ENCODE data around the gene FAM117B. TPM values are rescaled to one million over a fixed set of nuclear protein-coding genes. Genes with fewer than 3 reads are reported as not detected.

Gene FAM117B
- total and polyA plus RNA-seq, 2 of the 8 experiments (the other 6 are each of a cell fraction or from before 2014, with no cell fraction given): 3.9 to 22.6 TPM

- no peak overlapping the region for H4K5ac ChIP-seq (ENCODE audit: insufficient read length, low read depth, low read length)
- H3K14ac ChIP-seq (ENCODE audit: insufficient read length): no peak overlapping the region
- H2BK5ac ChIP-seq (ENCODE audit: low read depth, low read length): no peak overlapping the region
- no peak overlapping the region for H4K91ac ChIP-seq (replicated peaks; ENCODE audit: insufficient read length, low read length)
- H3K79me2 ChIP-seq (ENCODE audit: control insufficient read depth in 1 of 2, insufficient read depth in 2 of 2, low read length in 2 of 2): peaks cover 5 to 28% of the 10 kb centered on the region in 2 experiments
- ChIA-PET CTCF (ENCODE audit: partially characterized antibody) (interaction anchor here (0.6 kb wide), 1 partner anchor 60 kb away, joined by 3 read pairs; no protein-coding TSS in a partner anchor), POLR2A (ENCODE audit: partially characterized antibody) (no interaction called here)
- no peak overlapping the region for H2BK12ac ChIP-seq (ENCODE audit: low read depth, low read length)
- no peak overlapping the region for H3K4me2 ChIP-seq (ENCODE audit: insufficient read depth in 1 of 2, low read depth in 2 of 2, low read length in 2 of 2)
- H3K4ac ChIP-seq (replicated peaks; ENCODE audit: insufficient read length, low read depth, low read length): no peak overlapping the region
- 89% methylated on average over 3 of the region's 3 CpGs; no CpG with 5 or more reads in 1 of the 2 experiments for WGBS, 2 experiments (ENCODE audit: extremely low coverage in 1 of 2, insufficient coverage in 1 of 2, insufficient read length in 1 of 2, insufficient replicate concordance in 2 of 2, low coverage in 1 of 2, low lambda C conversion rate in 2 of 2, missing lambda C conversion rate in 1 of 2)
- H3K36me3 ChIP-seq (ENCODE audit: control insufficient read depth in 2 of 4, insufficient read depth in 4 of 4, low read length in 3 of 4): no peaks in the 10 kb centered on the region; a peak in 1 of 8 replicates
- no peaks in the 10 kb centered on the region for H3K9me3 ChIP-seq (ENCODE audit: insufficient read depth in 2 of 2, low read depth in 1 of 2, low read length in 1 of 2)
- no peak overlapping the region for H2BK120ac ChIP-seq (replicated peaks; ENCODE audit: low read depth, low read length)
- H3K4me1 ChIP-seq (replicated peaks in 1 of 4; ENCODE audit: control insufficient read depth in 3 of 4, insufficient read depth in 4 of 4, low read length in 3 of 4): no peaks in the 10 kb centered on the region
- no peaks in the 10 kb centered on the region for H3K23me2 ChIP-seq (ENCODE audit: low read depth, low read length)
- no peak overlapping the region for H2AK5ac ChIP-seq (ENCODE audit: low read depth, low read length)
- no peak for DNase-seq (ENCODE audit: low read depth in 1 of 2, low spot score in 2 of 2)
- H3K79me1 ChIP-seq (ENCODE audit: low read depth, low read length): no peaks in the 10 kb centered on the region; the same call in 1 of the 2 replicates
- no peak overlapping the region for H2BK15ac ChIP-seq (ENCODE audit: low read length)
- no peak overlapping the region for H3K18ac ChIP-seq (ENCODE audit: extremely low read depth, low read length)
- H4K20me1 ChIP-seq (replicated peaks in 1 of 2; ENCODE audit: control insufficient read depth in 1 of 2, insufficient read depth in 2 of 2, low read length in 2 of 2): no peaks in the 10 kb centered on the region
- no peaks in the 10 kb centered on the region for H3K27me3 ChIP-seq (replicated peaks in 1 of 4; ENCODE audit: control insufficient read depth in 3 of 4, extremely low read depth in 1 of 4, insufficient read depth in 3 of 4, low read length in 3 of 4)
- FAIRE-seq: no peak
- no peak overlapping the region for H3K56ac ChIP-seq (replicated peaks; ENCODE audit: insufficient read length, low read depth, low read length)
- no peak overlapping the region for H4K8ac ChIP-seq (ENCODE audit: extremely low read depth, insufficient read depth, low read length)
- H3K4me3 ChIP-seq (ENCODE audit: extremely low read depth in 1 of 4, insufficient read depth in 2 of 4, low read depth in 3 of 4, low read length in 4 of 4): no peak overlapping the region
- no peak overlapping the region for H3K9ac ChIP-seq (replicated peaks in 1 of 4; ENCODE audit: extremely low read depth in 1 of 4, low read depth in 3 of 4, low read length in 3 of 4)
- H2AFZ ChIP-seq (ENCODE audit: low read length): no peak overlapping the region
- no peak overlapping the region for H3K23ac ChIP-seq (ENCODE audit: insufficient read length)
- H3K27ac ChIP-seq (ENCODE audit: low read depth, low read length): no peak overlapping the region
- no peak overlapping the region for H2BK20ac ChIP-seq (ENCODE audit: low read length)
- TF ChIP-seq NANOG (IDR thresholded peaks at IDR 0.05; ENCODE audit: insufficient read depth, low read depth, low read length, poor library complexity, severe bottlenecking) (no peak), SIN3A (conservative IDR thresholded peaks at IDR 0.05 in 1 of 2, IDR thresholded peaks at IDR 0.05 in 1 of 2; ENCODE audit: low read depth in 1 of 2, low read length in 2 of 2) (no peak), POLR2AphosphoS5 (IDR thresholded peaks at IDR 0.05; ENCODE audit: low read depth, low read length) (no peak), BCL11A (IDR thresholded peaks at IDR 0.05; ENCODE audit: low read depth in 2 of 2, low read length in 2 of 2) (no peak), SRF (IDR thresholded peaks at IDR 0.05; ENCODE audit: low read depth, low read length) (no peak), EP300 (IDR thresholded peaks at IDR 0.05; ENCODE audit: borderline replicate concordance in 1 of 2, low read depth in 2 of 2, low read length in 2 of 2) (no peak), JUN (IDR thresholded peaks at IDR 0.05; ENCODE audit: low read depth, low read length) (no peak), POLR2A (IDR thresholded peaks at IDR 0.05; ENCODE audit: control extremely low read depth in 1 of 2, low read depth in 2 of 2, low read length in 2 of 2) (no peak)
- TF ChIP-seq, protein P1, sequence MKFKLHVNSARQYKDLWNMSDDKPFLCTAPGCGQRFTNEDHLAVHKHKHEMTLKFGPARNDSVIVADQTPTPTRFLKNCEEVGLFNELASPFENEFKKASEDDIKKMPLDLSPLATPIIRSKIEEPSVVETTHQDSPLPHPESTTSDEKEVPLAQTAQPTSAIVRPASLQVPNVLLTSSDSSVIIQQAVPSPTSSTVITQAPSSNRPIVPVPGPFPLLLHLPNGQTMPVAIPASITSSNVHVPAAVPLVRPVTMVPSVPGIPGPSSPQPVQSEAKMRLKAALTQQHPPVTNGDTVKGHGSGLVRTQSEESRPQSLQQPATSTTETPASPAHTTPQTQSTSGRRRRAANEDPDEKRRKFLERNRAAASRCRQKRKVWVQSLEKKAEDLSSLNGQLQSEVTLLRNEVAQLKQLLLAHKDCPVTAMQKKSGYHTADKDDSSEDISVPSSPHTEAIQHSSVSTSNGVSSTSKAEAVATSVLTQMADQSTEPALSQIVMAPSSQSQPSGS (IDR thresholded peaks at IDR 0.05; ENCODE audit: low read length): no peak
- TF ChIP-seq, protein P2, sequence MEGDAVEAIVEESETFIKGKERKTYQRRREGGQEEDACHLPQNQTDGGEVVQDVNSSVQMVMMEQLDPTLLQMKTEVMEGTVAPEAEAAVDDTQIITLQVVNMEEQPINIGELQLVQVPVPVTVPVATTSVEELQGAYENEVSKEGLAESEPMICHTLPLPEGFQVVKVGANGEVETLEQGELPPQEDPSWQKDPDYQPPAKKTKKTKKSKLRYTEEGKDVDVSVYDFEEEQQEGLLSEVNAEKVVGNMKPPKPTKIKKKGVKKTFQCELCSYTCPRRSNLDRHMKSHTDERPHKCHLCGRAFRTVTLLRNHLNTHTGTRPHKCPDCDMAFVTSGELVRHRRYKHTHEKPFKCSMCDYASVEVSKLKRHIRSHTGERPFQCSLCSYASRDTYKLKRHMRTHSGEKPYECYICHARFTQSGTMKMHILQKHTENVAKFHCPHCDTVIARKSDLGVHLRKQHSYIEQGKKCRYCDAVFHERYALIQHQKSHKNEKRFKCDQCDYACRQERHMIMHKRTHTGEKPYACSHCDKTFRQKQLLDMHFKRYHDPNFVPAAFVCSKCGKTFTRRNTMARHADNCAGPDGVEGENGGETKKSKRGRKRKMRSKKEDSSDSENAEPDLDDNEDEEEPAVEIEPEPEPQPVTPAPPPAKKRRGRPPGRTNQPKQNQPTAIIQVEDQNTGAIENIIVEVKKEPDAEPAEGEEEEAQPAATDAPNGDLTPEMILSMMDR (IDR thresholded peaks at IDR 0.05; ENCODE audit: control extremely low read depth in 1 of 3, insufficient read depth in 1 of 3, low read depth in 1 of 3, low read length in 3 of 3): no peak
Measured at GRCh38 chr2:202721621-202722020, 86.9 kb downstream of the FAM117B start.

Measured in H1 (cell line).